Measurements from ENCODE around the gene MFSD1. TPM values are rescaled to one million over a fixed set of nuclear protein-coding genes. Genes with fewer than 3 reads are reported as not detected.
"Not testable (repeated sequence)": the region's sequence is repeated elsewhere in the genome, so short reads cannot be mapped to it uniquely, and the experiment has no call there.

MFSD1 gene
- total RNA-seq, 1 donor: 91.4 TPM

- Histone ChIP-seq H3K9me3 (ENCODE audit: low read depth, low read length) (no peaks in the 10 kb centered on the region), H3K4me1 (ENCODE audit: insufficient read depth, low read length) (peaks cover 6% of the 10 kb centered on the region), H3K4me3 (ENCODE audit: low read length) (no peak overlapping the region), H3K27me3 (ENCODE audit: insufficient read depth, low read length) (no peaks in the 10 kb centered on the region)
Observed at GRCh38 chr3:158789592-158789991, 12.3 kb upstream of the MFSD1 start.

DNA sequence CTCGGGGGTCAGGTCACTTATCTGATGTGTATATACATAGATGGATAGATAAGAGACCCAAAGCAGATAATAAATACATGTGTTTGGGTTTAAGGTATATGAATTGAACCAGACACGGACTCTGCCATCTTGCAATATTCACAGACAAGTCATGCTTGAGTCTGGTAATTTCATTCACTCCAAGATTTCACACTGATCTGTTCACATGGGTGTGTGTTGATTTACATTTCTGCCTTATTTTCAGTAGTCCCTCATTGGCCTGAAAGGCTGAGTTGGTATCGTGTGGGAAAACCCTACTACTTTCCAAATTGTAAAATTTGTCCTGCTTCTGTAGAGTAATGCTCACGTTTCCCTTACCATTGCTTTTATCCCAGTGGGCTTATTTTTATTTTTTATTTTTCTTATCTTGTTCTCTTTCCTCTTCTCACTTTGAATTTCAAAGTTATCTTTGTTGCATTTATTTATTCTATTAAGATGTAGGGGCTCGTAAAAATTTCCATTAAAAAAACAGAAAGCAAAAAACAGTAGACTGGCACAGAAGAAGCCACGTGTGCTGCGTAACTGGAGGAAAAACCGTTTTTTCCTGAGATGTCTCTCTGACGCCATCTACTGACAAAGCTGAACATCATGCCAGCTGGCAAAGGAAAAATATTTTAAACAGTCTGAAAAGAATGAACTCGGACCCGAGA, 10.8 kb upstream of the MFSD1 start:
- no peak overlapping the region for H3K4me3 ChIP-seq (ENCODE audit: low read length)
- H3K9me3 ChIP-seq (ENCODE audit: low read depth, low read length): no peaks in the 10 kb centered on the region
- peaks cover 6% of the 10 kb centered on the region for H3K4me1 ChIP-seq (ENCODE audit: insufficient read depth, low read length)

GRCh38 chr3:158791590-158791920, 10.3 kb upstream of the MFSD1 start:
- not testable (repeated sequence) for H3K9me3 ChIP-seq (ENCODE audit: low read depth, low read length); H3K4me3 ChIP-seq (ENCODE audit: low read length); H3K4me1 ChIP-seq (ENCODE audit: insufficient read depth, low read length); H3K27me3 ChIP-seq (ENCODE audit: insufficient read depth, low read length)

More for the DNA sequence above, 10.8 kb upstream of the MFSD1 start:
- no peaks in the 10 kb centered on the region for H3K27me3 ChIP-seq (ENCODE audit: insufficient read depth, low read length)

GRCh38 chr3:158792709-158793108, 9.1 kb upstream of the MFSD1 start:
- Histone ChIP-seq H3K27me3 (ENCODE audit: insufficient read depth, low read length) (no peaks in the 10 kb centered on the region), H3K9me3 (ENCODE audit: low read depth, low read length) (no peaks in the 10 kb centered on the region), H3K4me1 (ENCODE audit: insufficient read depth, low read length) (peaks cover 6% of the 10 kb centered on the region), H3K4me3 (ENCODE audit: low read length) (no peak overlapping the region)

DNA sequence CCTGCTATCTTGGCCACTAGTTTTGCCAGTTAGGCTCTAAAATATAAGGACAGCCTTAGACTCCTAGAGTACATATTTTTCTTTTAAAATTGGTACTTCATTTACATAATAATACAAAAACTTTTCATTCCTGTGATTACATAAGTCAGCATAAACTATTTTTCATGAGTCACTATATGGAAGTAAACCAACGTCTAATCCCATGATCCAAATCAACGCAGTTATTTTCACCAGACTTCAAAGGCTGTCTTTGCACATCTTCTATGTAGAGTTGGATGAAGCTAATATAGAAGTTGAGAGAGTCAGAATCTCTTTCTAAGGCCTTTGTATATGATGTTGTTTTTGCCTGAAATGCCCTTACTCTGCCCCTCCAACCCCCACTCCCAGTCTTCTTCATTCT, 7.6 kb upstream of the MFSD1 start:
- Histone ChIP-seq H3K4me3 (ENCODE audit: low read length) (no peak overlapping the region), H3K27me3 (ENCODE audit: insufficient read depth, low read length) (no peaks in the 10 kb centered on the region), H3K9me3 (ENCODE audit: low read depth, low read length) (no peaks in the 10 kb centered on the region), H3K4me1 (ENCODE audit: insufficient read depth, low read length) (peaks cover 6% of the 10 kb centered on the region)

DNA sequence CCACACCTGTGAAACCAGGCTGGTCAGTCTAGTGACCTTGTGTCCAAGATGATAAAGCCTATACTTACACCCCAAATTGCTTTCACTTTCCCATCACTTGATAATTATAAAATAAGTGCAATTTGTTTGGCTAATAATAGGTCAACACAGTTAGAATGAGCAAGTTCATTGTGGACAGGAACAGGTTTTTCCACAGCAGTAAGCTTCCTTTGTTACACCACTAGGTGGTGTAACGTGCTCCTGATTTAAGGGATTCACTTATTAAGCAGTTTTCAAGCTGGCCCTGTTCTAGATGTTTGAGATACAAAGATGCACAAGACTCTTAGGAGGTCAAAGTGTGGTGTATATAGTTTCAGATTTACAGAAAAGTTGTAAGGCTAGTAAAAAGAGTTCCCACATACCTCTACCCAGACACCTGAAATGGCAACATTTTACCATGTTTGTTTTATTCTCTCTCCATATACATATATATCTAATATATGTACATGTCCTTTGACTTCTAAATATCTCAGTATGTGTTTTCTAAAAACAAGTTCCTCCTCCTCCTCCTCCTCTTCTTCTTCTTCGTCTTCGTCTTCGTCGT, 6.8 kb upstream of the MFSD1 start:
- H3K9me3 ChIP-seq (ENCODE audit: low read depth, low read length): no peaks in the 10 kb centered on the region
- H3K4me1 ChIP-seq (ENCODE audit: insufficient read depth, low read length): peaks cover 6% of the 10 kb centered on the region
- no peaks in the 10 kb centered on the region for H3K27me3 ChIP-seq (ENCODE audit: insufficient read depth, low read length)
- H3K4me3 ChIP-seq (ENCODE audit: low read length): no peak overlapping the region

- Histone ChIP-seq H3K4me1 (ENCODE audit: insufficient read depth, low read length) (peaks cover 29% of the 10 kb centered on the region), H3K9me3 (ENCODE audit: low read depth, low read length) (no peaks in the 10 kb centered on the region), H3K27me3 (ENCODE audit: insufficient read depth, low read length) (no peaks in the 10 kb centered on the region), H3K4me3 (ENCODE audit: low read length) (peak overlapping the region; percentile 91)
Observed at GRCh38 chr3:158801201-158801600, 653 bp upstream of the MFSD1 start.

DNA sequence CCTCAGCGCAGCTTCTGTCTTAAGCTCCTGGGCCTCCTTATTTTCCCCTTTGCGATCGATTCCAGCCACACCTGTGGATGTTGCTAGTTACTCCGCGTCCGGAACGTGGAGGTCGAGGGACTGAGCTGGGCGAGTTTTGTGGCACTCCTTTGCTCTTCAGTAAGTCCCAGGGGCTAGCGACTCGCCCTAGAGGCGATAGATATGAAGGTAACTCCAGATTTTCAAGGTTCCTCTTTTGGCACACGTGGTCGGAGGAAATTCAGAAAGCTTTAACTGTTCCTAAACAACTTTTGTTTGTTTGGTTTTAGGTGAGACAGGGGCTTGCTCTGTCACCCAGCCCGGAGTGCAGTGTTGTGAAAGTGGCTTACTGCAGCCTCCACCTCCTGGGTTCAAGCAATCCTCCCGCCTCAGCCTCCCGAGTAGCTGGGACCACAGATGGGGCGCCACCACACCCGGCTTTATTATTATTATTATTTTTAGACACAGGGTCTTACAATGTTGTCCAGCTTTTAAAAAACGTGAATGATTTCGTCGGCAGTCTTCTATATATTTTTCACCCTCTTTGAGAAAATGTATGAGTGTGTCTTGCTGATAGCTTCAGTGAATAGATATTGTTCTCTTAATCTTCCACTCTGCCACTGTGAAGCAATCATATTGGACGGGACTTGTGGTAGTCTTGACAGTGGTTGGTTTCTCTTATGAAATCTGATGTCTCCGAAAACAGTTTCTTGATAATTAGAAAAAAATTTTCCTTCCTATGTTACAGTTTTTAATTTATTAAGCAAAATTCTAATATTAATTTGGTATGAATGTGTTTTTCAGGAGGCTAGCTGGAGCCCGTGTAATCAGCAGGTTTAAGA, 785 bp downstream of the MFSD1 start:
- H3K4me3 ChIP-seq (ENCODE audit: low read length): peak overlapping the region; percentile 91
- peaks cover 29% of the 10 kb centered on the region for H3K4me1 ChIP-seq (ENCODE audit: insufficient read depth, low read length)
- H3K9me3 ChIP-seq (ENCODE audit: low read depth, low read length): no peaks in the 10 kb centered on the region
- no peaks in the 10 kb centered on the region for H3K27me3 ChIP-seq (ENCODE audit: insufficient read depth, low read length)

- H3K4me1 ChIP-seq (ENCODE audit: insufficient read depth, low read length): peaks cover 47% of the 10 kb centered on the region
- H3K27me3 ChIP-seq (ENCODE audit: insufficient read depth, low read length): no peaks in the 10 kb centered on the region
- H3K4me3 ChIP-seq (ENCODE audit: low read length): no peak overlapping the region
- H3K9me3 ChIP-seq (ENCODE audit: low read depth, low read length): no peaks in the 10 kb centered on the region
Observed at GRCh38 chr3:158804441-158804840, 2.6 kb downstream of the MFSD1 start.

GRCh38 chr3:158808697-158809096, 6.8 kb downstream of the MFSD1 start:
- H3K9me3 ChIP-seq (ENCODE audit: low read depth, low read length): no peaks in the 10 kb centered on the region
- no peak overlapping the region for H3K4me3 ChIP-seq (ENCODE audit: low read length)
- H3K27me3 ChIP-seq (ENCODE audit: insufficient read depth, low read length): no peaks in the 10 kb centered on the region
- H3K4me1 ChIP-seq (ENCODE audit: insufficient read depth, low read length): peaks cover 55% of the 10 kb centered on the region

DNA sequence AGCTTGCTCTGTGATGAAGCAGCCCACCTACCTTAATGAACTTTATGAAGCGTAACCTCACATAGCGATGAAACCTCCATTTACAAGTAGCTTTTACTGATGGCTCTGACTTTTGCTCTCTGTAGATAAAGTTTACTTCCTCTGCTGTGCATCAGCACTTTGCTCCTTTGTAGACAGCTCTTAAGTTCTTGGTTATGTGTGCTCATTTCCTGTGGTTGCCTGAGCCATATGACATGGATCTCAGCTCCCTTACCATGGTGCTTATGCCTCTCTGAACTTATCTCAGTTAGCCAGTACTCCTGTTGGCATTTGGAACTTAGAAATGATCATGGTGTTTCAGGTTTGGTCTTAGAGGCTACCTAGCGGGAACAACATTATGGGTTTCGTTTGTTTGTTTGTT, 7.8 kb downstream of the MFSD1 start:
- H3K4me3 ChIP-seq (ENCODE audit: low read length): no peak overlapping the region
- no peaks in the 10 kb centered on the region for H3K27me3 ChIP-seq (ENCODE audit: insufficient read depth, low read length)
- peaks cover 51% of the 10 kb centered on the region for H3K4me1 ChIP-seq (ENCODE audit: insufficient read depth, low read length)
- H3K9me3 ChIP-seq (ENCODE audit: low read depth, low read length): no peaks in the 10 kb centered on the region

GRCh38 chr3:158810823-158811724, 9.2 kb downstream of the MFSD1 start:
- H3K4me3 ChIP-seq (ENCODE audit: low read length): no peak overlapping the region
- no peaks in the 10 kb centered on the region for H3K27me3 ChIP-seq (ENCODE audit: insufficient read depth, low read length)
- no peaks in the 10 kb centered on the region for H3K9me3 ChIP-seq (ENCODE audit: low read depth, low read length)
- peaks cover 46% of the 10 kb centered on the region for H3K4me1 ChIP-seq (ENCODE audit: insufficient read depth, low read length)

GRCh38 chr3:158819282-158819681, 17.4 kb downstream of the MFSD1 start:
- H3K9me3 ChIP-seq (ENCODE audit: low read depth, low read length): no peaks in the 10 kb centered on the region
- no peaks in the 10 kb centered on the region for H3K27me3 ChIP-seq (ENCODE audit: insufficient read depth, low read length)
- peaks cover 7% of the 10 kb centered on the region for H3K4me1 ChIP-seq (ENCODE audit: insufficient read depth, low read length)
- no peak overlapping the region for H3K4me3 ChIP-seq (ENCODE audit: low read length)

DNA sequence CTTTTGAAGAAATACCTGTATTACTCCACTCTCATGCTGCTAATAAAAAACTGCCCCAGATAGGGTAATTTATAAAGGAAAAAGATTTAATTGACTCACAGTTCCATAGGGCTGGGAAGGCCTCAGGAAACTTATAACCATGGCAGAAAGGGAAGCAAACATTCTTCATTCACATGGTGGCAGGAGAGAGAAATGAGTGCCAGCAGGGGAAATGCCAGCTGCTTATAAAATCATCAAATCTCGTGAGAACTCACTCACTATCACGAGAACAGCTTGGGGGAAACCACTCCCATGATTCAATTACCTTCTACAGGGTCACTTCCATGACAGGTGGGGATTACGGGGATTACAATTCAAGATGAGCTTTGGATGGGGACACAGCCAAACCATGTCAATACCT, 18.7 kb downstream of the MFSD1 start:
- no peaks in the 10 kb centered on the region for H3K27me3 ChIP-seq (ENCODE audit: insufficient read depth, low read length)
- H3K4me1 ChIP-seq (ENCODE audit: insufficient read depth, low read length): peaks cover 7% of the 10 kb centered on the region
- H3K9me3 ChIP-seq (ENCODE audit: low read depth, low read length): no peaks in the 10 kb centered on the region
- no peak overlapping the region for H3K4me3 ChIP-seq (ENCODE audit: low read length)

DNA sequence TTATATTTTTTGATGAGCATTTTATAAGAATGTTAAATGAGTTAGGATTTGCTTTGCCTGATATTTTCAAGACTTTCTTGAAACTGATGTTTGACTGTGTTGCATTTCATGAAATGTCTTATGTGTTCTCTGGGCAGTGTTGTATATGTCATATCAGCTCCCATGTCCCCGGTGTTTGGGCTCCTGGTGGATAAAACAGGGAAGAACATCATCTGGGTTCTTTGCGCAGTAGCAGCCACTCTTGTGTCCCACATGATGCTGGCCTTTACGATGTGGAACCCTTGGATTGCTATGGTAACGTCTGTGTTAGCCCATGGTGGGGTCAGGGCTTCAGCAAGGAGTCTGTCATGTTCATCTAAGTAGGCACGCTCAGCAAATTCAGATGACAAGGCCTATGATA, 20.0 kb downstream of the MFSD1 start:
- no peaks in the 10 kb centered on the region for H3K9me3 ChIP-seq (ENCODE audit: low read depth, low read length)
- H3K4me1 ChIP-seq (ENCODE audit: insufficient read depth, low read length): peaks cover 7% of the 10 kb centered on the region
- H3K4me3 ChIP-seq (ENCODE audit: low read length): no peak overlapping the region
- H3K27me3 ChIP-seq (ENCODE audit: insufficient read depth, low read length): no peaks in the 10 kb centered on the region
